Esophagus squamous epithelium (tissue), 4 donors: ENCODE results near the gene NEB.

Source experiments
- CTCF ChIP-seq, 6 experiments: fragments of 450-650 bp in 4 of 6; fragments of 200-600 bp in 2 of 6; sonication (generic) in 2 of 6; IDR thresholded peaks; one replicate each; pipeline ENCODE4 v1.5.1; 2016 to 2019; ENCODE audit warnings: antibody characterized with exemption in 6 of 6, mild to moderate bottlenecking in 4 of 6, moderate library complexity in 4 of 6
- POLR2A ChIP-seq, 4 donors: fragments of 450-650 bp; IDR thresholded peaks; one replicate each; pipeline ENCODE4 v1.6.1; 2017; ENCODE audit warnings: antibody characterized with exemption in 4 of 4, mild to moderate bottlenecking in 4 of 4, moderate library complexity in 3 of 4

DNA sequence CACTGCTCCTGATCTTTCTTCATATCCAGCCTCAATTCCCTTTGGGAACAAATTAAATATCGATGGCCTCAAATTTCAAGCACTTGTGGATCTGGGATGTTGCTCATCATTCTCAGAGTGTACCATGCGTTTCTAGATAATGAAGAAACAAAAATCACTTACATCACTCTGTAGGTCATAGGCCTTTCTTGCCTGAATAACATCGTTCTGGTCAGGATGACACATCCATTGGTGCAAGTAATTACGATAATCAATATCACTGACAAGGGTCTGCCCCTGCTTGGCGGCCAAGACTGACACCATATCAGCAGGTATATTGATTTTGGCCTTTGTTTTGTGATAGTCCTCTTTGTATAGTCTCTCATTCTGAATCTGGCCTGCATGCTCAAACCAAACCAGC is 167.3 kb downstream of the NEB start:
- TF ChIP-seq CTCF (IDR thresholded peaks at IDR 0.05) (no peak), POLR2A (IDR thresholded peaks at IDR 0.05) (no peak)
